LNCAP (cell line): Measurements from ENCODE around the gene LTBP1.

Source experiments
- CTCF ChIP-seq: fragments of 450-650 bp; IDR thresholded peaks from 2 replicates; pipeline ENCODE4 v1.5.1; 2017; ENCODE audit warnings: mild to moderate bottlenecking

Gene LTBP1

GRCh38 chr2:33100921-33101320 is 154.2 kb downstream of the LTBP1 start:
- TF ChIP-seq CTCF: no peak

GRCh38 chr2:33104052-33104623 is 157.4 kb downstream of the LTBP1 start:
- no peak for TF ChIP-seq CTCF

DNA sequence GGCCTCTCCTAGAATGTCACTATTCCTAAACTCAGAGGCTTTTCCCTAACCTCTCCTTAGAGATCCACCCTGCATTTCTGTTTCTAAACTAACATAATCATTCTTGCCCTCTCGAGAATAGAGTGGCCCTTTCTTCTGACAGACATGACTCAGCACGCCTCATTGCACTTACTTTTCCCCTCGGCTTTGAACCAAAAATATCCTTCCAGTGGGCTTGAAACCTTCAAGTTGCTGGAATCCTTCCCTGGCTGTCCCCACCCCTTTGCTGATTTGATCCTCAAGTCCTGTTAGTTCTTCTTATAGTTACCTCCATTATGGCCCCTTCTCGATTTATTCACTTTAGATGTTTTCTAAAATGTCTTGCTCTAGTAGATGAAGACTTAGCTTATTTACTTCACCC is 158.0 kb downstream of the LTBP1 start:
- TF ChIP-seq CTCF: no peak

DNA sequence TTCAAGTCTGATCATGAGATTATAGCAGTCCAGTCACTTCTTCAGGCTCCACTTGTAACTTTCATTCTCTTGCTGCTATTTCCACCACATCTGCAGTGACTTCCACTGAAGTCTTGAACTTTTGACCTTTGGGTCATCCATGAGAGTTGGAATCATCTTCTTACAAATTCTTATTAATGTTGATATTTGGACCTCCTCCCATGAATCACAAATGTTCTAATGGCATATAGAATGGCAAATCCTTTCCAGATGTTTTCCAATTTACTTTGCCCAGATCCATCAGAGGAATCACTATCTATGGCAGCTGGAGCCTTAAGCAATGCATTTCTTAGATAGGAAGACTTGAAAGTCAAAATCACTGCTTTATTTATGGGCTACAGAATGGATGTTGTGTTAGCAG is 159.4 kb downstream of the LTBP1 start:
- no peak for TF ChIP-seq CTCF

- TF ChIP-seq CTCF: no peak
Measured at GRCh38 chr2:33107690-33108482, 161.1 kb downstream of the LTBP1 start.

- no peak for TF ChIP-seq CTCF
Measured at GRCh38 chr2:33108483-33109443, 162.0 kb downstream of the LTBP1 start.

DNA sequence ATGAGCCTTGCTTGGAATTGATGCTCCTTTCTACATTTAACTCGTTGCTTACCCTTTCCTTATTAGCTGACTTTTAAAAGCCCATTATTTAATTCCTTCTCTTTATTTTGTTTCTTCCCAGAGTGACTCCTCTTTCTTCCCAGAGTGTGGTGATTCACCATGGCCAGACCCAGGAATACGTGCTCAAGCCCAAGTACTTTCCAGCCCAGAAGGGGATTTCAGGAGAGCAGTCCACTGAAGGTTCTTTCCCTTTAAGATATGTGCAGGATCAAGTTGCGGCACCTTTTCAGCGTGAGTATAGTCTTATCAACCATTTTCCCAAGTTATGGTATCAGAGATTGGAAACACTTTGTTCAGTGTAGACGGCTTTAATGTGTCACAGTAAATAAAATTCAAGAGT is 163.7 kb downstream of the LTBP1 start:
- TF ChIP-seq CTCF: no peak
